Astrocyte (in vitro differentiated cells and primary cell): ENCODE results near the gene SSBP3.

Experiments used
- EZH2 ChIP-seq: IDR thresholded peaks from 2 replicates; pipeline ENCODE4 v1.6.1; 2012; ENCODE audit warnings: mild to moderate bottlenecking, low read length, inconsistent platforms; ENCODE audit not compliant: insufficient read depth
- TF ChIP-seq, protein P1 (sequence below): IDR thresholded peaks from 2 replicates; pipeline ENCODE4 v1.5.1; 2011; ENCODE audit warnings: low read depth, mild to moderate bottlenecking, inconsistent platforms, low read length, moderate library complexity; ENCODE audit not compliant: insufficient read depth

DNA sequence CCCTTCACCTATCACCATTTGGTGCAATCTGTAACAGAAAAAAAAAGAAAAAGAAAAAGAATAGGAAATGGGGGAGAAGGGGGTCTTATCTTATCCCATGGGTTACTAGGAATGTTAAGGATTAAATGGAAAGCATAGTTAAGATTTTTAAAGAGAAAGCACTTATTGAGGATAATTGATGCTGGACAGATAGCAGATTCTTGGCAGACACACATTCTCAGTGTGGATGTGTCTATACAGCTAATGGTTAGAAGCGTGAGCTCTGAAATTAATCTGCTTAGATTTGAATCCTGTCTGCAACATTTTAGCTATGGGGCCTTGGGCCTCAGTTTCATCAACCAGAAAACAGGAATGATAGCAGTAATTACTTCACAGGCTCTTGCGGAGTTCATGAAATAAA, 67.1 kb downstream of the SSBP3 start:
- TF ChIP-seq EZH2: no peak
- TF ChIP-seq, protein P1, sequence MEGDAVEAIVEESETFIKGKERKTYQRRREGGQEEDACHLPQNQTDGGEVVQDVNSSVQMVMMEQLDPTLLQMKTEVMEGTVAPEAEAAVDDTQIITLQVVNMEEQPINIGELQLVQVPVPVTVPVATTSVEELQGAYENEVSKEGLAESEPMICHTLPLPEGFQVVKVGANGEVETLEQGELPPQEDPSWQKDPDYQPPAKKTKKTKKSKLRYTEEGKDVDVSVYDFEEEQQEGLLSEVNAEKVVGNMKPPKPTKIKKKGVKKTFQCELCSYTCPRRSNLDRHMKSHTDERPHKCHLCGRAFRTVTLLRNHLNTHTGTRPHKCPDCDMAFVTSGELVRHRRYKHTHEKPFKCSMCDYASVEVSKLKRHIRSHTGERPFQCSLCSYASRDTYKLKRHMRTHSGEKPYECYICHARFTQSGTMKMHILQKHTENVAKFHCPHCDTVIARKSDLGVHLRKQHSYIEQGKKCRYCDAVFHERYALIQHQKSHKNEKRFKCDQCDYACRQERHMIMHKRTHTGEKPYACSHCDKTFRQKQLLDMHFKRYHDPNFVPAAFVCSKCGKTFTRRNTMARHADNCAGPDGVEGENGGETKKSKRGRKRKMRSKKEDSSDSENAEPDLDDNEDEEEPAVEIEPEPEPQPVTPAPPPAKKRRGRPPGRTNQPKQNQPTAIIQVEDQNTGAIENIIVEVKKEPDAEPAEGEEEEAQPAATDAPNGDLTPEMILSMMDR: no peak
